HS-5 (cell line): ENCODE measurements around the gene TLK1.

Experiments used
- DNase-seq: peaks from one replicate; pipeline ENCODE4 v3.0.0-alpha.2; 2012; ENCODE audit warnings: low read depth

The TLK1 gene

GRCh38 chr2:170997893-170998597, 162.6 kb downstream of the TLK1 start:
- DNase-seq: no peak

- no peak for DNase-seq
Observed at GRCh38 chr2:170996316-170996715, 164.4 kb downstream of the TLK1 start.

- no peak for DNase-seq
Observed at GRCh38 chr2:170991398-170992182, 169.1 kb downstream of the TLK1 start.

GRCh38 chr2:170986566-170987258, 174.0 kb downstream of the TLK1 start:
- no peak for DNase-seq

GRCh38 chr2:170985407-170985806, 175.3 kb downstream of the TLK1 start:
- no peak for DNase-seq

GRCh38 chr2:170984079-170984478, 176.6 kb downstream of the TLK1 start:
- DNase-seq: no peak

- DNase-seq: no peak
Observed at GRCh38 chr2:170975943-170976270, 184.8 kb downstream of the TLK1 start.

GRCh38 chr2:170975127-170975942, 185.4 kb downstream of the TLK1 start:
- no peak for DNase-seq

GRCh38 chr2:170974304-170974993, 186.2 kb downstream of the TLK1 start:
- no peak for DNase-seq

- DNase-seq: peak; percentile 41
Observed at GRCh38 chr2:170973492-170974303, 187.0 kb downstream of the TLK1 start.

GRCh38 chr2:170973225-170973491, 187.5 kb downstream of the TLK1 start:
- no peak for DNase-seq

GRCh38 chr2:170972296-170973224, 188.1 kb downstream of the TLK1 start:
- no peak for DNase-seq

- no peak for DNase-seq
Observed at GRCh38 chr2:170971071-170971470, 189.6 kb downstream of the TLK1 start.

GRCh38 chr2:170969872-170970496, 190.7 kb downstream of the TLK1 start:
- no peak for DNase-seq

GRCh38 chr2:170969030-170969429, 191.7 kb downstream of the TLK1 start:
- DNase-seq: no peak

- DNase-seq: no peak
Observed at GRCh38 chr2:170968205-170969003, 192.3 kb downstream of the TLK1 start.

GRCh38 chr2:170967553-170967952, 193.1 kb downstream of the TLK1 start:
- no peak for DNase-seq

GRCh38 chr2:170966648-170967396, 193.9 kb downstream of the TLK1 start:
- DNase-seq: no peak
